ENCODE measurements around the gene DCAF11.
A peak's percentile ranks its signal among the peaks of the same experiment; 100 is the strongest.

Gene DCAF11

DNA sequence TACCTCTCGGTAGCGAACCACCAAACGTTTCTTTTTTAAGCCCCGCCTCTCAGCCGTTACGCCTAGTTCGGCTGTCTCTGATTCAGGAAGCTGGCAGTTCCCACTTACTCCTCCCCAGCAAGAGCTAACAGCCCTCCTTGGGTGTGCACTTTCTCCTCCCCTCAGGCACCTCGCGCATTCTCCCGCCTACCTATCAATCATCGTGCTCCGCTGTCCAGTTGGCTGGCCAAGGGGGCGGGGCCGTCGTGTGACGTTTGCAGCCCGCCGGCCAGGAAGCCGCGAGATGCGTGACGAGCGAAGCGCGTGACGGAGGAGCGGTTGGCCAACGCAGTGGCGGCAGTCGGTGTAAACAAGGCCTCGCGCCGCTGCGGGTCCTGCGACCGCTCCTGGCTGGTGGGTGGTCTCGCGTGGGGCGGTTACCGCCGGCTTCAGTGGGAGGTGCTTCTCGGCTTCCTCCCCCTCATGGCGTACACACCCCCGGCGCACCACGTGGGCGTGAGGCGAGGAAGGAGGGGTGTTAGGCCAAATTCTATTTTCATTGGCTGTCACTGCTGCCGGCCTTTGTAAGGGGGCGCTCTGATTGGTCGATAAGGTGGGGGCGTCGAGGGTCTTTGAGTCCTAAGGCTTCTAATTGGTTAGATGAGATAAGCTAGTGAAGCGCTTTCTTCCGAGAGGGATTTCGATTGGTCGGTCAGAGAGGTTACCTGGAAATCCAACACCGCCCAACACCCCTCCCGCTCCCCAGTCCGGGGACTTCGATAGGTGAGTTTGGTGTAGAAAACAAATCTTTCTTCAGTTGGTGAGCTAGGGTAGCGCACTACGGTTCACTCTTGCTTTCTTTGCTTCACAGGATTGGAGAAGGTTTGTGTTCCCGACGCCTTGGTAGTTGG, at the start of gene DCAF11, which contains the start of gene NRL:
DCAF11 (plus strand) TSS at position 246 of the 890 bp plus-strand sequence. CDS start 818 bp downstream, outside the sequence.
NRL (minus strand) TSS at position 418 of the 890 bp plus-strand sequence. CDS start 32,101 bp downstream, outside the sequence.
- peak; percentile 96 to 98 for DNase-seq (ENCODE audit: low read depth in 2 of 2)

DNA sequence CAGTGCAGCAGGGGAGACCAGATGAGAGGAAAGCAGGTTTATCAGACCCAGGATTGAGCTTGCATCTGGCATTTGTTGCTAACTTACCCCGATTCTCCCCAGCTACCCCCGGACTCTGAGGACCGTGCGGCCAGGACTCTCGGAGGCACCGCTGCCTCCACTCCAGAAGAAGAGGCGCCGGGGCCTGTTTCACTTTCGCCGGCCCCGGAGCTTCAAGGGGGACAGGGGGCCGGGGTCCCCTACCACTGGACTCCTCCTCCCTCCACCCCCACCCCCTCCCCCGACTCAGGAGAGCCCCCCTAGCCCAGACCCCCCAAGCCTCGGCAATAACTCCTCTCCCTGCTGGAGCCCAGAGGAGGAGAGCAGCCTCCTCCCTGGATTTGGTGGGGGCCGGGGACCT, 49.7 kb upstream of the DCAF11 start:
- no peak for DNase-seq (ENCODE audit: low read depth in 2 of 2)

DNA sequence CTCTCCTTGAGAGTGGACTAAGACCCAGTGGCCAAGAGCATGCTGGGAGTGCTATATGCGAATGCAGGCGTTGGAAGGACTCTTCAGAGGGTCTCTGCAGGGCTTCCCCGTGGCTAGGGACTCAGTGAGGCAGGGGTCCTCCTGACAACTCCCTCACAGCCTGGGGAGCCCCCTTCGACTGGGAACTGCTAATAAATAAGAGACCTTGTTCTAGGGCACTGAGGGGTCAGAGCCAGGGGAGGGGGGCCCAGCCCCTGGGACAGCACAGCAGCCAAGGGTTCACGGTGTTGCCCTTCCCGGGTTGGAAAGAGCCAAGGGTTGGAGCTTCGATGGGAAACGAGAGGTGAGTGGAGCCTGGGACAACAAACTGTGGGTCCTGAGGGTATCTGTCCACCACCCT, 49.2 kb upstream of the DCAF11 start:
- DNase-seq (ENCODE audit: low read depth in 2 of 2), result no peak

DNA sequence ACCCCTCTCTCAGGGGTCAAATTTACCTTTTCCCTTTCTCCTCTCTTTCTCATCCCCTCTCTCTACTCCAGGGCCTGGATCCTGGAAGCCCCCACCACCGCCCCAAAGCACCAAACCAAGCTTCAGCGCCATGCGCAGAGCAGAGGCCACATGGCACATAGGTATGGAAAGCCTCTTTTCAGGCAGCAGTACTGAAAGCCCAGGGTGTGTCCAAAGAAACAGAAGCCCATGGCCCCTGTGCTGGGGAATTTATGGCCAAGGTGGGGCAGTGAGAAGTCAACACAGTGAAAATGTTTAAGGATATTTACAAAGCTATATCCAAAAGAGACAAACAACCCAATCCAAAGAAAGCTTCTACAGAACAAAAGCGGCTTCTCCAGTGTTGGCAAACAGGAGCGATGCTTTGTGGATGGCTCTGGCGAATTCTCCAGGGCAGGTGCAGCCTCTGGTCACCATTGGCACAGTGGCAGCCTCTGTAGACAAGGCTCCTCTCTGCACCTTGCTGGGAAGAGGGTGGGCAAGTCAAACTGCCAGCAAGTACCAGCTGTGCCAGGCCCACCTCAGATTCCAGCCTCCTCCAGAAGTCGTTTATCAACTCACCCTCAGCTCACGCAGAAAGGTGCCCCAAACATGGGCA, 48.0 kb upstream of the DCAF11 start:
- no peak for DNase-seq (ENCODE audit: low read depth in 2 of 2)

DNA sequence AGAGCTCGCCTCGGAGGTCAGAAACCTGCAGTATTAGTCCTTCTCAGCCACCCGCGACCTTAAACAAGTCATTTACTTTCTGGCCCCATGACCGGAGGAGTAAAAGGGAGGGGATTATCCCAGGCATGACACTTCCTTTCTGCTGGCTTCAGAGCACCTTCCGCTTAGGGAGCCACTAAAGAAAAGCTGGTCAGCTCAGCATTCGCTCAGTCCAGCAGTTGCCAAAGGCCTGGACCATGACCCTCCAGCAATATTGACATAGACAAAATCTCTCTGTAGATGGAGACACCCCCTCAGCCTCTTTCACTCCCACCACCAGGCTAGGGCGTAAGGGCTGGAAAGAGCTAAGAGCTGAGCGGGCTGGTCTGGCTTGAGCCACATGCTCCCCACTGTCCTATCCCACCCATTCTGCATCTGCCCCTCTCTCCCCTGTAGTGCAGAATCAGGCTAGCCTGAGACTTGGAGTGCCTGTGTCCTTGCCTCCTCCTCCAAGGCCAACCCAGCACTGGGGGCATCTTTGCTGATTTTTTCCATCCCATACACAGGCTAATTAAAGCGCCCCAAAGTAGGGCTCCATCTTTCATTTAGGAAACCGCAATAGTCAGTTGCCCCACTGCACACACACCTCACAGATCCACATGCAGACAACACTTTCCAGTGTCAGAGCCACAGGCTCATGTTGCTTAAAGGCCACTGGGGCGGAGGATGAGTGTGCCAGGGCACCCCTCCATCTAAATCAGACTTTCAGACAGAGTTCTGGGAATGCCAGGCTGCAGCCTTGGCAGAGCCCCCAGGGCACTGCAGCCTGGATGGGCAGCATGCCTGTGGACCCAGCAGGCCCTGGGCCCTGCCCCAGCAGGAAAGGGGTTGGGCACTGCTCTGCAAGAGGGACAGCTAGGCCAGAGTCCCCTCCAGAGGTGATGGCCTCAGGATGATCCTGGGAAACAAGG, 47.2 kb upstream of the DCAF11 start:
- DNase-seq (ENCODE audit: low read depth in 2 of 2), result no peak

DNA sequence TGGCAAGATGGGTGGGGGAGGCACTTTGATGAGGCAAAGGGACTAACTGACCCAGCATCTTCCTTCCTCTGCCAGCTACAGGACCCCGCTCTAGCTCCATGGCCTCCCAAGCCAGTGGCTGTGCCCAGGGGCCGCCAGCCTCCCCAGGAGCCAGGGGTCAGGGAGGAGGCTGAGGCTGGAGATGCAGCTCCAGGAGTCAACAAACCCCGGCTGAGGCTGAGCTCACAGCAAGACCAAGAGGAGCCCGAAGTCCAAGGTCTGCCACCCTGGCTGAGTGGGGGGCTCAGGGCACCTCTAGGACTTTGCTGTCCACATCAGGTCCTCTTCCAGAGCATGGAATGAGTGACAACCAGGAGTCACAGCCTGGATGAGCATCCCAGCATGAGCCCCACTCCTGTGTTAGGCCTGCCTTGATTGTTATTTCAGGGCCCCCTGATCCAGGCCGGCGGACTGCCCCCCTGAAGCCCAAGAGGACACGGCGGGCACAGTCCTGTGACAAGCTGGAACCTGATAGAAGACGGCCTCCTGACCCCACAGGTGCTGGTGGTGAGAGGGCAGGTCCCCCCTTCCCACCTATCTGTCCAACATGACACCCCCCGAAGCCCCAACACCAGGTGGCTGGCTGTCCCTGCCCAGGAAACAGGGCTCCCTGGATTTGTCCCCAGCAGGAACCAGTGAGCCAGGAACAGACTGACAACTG, 45.7 kb upstream of the DCAF11 start:
- DNase-seq (ENCODE audit: low read depth in 2 of 2), result no peak

DNA sequence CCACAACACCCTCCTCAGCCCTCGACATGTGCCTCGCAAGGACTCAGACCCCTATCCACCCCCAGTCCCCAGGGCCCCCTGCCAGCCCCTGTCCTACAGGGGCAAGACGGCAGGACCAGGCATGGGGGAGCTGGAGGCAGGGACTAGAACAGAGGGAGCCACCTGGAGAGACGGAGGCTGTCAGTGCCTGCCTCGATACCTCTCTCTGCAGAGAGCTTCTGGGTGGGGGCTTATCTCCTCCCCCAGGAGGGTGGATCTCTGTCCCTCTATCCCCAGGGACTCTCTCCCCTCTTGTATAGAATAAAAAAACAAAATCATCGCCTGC, 45.2 kb upstream of the DCAF11 start:
- DNase-seq (ENCODE audit: low read depth in 2 of 2), result no peak

DNA sequence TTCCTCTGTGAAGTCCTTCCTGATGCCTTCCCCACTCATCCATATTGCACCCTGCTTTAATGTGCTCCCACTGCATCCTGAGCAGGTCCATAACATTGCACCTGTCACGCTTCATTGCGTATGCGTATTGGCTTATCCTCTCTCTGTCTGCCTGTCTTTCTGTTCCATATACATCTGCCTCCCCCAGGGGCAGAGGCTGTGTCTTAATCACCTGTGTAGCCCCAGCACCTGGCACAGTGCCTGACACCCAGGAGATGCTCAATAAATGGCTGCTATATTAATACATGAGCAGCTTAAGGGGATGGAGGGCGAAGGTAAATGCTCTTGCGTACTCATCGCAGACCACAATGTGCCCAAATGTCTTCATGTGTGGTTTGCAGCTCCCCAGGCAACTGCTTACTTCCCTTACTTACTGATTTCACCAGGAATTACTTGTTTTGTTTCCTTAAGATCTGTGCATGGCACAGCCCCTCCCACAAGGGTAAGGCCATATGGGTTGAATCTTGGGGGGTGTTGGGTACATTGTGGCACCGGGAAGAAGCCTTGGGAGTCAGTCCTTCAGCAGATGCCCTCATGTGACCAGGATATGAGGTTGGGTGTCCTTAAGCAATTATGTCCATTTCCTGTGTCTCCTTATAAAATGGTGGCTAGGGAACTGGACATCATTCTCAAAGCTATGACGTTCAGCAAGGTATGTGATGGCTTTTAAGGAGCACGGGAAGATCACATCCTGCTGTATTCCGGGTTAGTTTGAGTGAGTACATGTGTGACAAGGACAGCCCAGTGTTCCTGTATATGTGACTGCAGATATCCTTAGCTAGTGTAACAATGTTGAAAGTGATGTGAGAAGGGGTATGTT, 44.1 kb upstream of the DCAF11 start:
- DNase-seq (ENCODE audit: low read depth in 2 of 2), result no peak

DNA sequence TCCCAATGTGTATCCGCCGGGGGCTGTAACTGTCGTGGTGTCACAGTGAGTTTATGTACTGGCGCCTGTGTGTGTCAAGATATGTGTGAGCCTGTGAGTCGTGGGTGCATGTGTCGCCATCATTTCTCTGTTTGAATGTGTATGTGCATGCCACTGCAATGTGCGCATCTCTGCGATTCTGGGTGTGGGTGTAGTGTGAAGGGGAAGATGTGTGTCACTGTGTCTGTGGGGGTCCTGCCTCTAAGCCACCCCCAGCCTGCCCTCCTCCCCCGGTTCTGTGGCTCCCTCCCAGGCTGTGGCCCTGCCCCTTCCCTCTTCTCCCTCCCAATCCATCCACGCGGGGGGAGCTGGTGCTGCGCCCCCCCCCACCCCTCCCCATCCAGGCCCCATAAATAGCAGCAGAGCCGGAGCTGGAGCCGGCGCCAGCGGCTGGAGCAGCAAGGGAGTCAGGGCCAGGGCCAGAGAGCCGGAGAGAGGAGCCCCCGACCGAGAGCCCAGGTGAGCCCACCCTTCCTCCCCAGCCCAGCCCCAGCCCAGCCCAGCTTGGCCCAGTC, 43.4 kb upstream of the DCAF11 start, which contains the start of gene CPNE6:
CPNE6 (plus strand) TSS at position 419 of the 554 bp plus-strand sequence. CDS start 1,375 bp downstream, outside the sequence.
- DNase-seq (ENCODE audit: low read depth in 2 of 2), result peak in 1 of 2 donors; percentile 18

DNA sequence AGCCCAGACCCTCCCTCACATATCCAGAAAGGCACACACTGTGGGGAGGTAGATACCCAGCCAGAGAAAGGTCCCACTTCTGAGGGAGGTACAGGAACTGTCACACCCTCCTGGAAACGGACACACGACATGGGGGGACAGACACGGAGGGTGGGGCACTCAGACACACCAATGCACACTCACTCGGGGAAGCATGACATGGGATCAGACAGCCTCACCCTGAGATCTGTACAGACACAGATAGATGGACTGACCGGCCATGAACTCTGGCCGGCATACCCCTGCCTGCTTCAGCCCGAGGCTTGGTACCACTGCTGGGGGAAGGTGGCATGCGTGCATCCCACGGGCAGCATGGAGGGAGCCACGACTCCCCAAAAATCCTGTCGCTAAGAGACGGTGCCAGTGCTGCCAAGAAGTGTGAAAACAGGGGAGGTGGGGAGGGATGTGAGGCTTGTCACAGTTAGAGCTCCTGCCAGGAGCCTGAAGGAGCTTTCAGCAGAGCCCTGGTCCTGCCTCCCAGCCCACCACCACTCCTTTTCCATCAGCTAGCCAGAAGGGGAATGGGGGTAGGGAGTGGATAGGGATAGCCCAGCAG, 42.6 kb upstream of the DCAF11 start:
- DNase-seq (ENCODE audit: low read depth in 2 of 2), result no peak

DNA sequence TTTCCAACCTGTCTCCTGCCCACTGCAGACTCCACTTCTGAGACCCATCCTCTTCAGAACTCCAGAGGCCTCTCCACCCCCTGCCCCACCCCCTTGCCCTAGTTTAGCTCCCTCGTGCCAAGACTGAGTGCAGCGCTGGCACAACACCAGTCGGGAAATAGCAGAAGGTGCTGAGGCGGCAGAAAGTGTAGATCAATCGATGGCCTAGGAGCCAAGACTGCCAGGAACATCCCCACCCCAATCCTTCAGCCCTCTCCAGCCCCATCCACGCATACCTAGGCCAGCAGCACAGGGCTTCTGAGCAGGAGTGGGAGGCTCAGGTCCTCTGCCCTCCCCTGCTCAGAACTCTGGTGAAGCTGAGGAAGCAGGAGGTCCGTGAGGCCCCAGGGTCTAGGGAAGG, 42.1 kb upstream of the DCAF11 start:
- no peak for DNase-seq (ENCODE audit: low read depth in 2 of 2)

DNA sequence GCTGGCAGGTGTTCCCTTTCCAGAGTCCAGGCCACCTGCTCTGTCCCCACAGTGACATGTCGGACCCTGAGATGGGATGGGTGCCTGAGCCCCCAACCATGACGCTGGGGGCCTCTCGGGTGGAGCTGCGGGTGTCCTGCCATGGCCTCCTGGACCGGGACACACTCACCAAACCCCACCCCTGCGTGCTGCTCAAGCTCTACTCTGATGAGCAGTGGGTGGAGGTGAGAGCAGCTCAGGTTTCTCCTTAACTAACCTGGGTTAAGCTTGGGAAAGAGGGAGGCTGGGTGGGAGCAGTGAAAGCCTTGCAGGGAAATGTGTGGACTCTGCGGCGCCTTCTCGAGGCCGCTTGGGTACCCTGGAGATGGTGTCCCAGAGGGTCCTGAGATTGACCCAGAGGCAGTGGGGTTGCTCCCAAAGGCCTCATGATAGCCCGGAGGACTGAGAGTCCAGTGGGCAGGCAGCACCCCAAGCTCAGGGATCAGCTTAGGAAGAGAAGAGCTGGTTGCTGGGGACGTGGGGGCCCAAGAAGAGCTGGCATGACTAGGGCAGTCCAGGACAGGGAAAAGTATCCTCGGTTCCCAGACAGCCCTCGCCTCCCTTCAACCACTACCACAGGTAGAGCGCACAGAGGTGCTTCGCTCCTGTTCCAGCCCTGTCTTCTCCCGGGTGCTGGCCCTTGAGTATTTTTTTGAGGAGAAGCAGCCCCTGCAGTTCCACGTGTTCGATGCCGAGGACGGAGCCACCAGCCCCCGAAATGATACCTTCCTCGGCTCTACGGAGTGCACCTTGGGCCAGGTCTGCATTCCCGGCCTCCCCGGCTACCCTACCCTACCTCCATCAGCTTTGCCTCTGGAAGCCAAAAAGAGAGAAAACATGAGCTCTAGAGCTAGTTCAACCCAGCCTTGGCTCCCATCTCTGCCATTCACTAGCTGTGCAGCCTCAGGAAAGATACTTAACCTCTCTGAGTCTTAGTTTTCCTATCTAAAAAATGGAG, 41.4 kb upstream of the DCAF11 start:
- DNase-seq (ENCODE audit: low read depth in 2 of 2), result no peak

DNA sequence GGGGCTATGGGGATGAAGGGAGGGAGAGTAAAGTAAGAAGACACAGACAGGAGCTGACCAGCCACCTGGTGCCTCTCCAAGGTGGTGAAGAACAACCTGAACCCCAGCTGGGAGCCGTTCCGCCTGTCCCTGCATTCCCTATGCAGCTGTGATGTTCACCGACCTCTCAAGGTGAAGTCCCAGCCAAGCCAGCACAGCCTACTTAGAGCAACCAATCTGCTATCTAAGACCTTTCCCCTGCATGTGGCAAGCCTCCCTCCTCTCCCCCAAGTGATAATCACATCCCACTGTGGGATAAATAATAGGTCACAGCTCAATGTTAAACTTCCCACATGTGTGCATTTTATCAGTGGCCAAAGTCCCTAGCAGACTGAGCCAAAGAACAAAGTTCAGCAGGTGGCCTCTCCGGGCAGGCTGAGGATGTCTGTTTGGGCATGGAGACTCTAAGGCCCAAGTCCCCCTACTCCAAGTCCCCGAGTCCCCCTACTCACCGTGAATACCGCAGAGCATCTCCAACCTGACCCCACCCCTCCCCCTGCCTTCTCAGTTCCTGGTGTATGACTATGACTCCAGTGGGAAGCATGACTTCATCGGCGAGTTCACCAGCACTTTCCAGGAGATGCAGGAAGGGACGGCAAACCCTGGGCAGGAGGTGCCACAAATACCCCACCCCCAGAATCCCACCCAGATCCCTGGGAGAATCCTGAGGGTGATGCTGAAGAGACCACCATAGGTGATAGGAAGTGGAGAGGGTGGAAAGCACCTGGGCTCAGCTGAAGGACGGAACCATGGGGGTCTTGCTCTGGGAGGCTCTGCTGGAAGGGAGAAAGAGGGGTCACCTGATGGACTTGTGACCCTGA, 39.7 kb upstream of the DCAF11 start:
- DNase-seq (ENCODE audit: low read depth in 2 of 2), result no peak

DNA sequence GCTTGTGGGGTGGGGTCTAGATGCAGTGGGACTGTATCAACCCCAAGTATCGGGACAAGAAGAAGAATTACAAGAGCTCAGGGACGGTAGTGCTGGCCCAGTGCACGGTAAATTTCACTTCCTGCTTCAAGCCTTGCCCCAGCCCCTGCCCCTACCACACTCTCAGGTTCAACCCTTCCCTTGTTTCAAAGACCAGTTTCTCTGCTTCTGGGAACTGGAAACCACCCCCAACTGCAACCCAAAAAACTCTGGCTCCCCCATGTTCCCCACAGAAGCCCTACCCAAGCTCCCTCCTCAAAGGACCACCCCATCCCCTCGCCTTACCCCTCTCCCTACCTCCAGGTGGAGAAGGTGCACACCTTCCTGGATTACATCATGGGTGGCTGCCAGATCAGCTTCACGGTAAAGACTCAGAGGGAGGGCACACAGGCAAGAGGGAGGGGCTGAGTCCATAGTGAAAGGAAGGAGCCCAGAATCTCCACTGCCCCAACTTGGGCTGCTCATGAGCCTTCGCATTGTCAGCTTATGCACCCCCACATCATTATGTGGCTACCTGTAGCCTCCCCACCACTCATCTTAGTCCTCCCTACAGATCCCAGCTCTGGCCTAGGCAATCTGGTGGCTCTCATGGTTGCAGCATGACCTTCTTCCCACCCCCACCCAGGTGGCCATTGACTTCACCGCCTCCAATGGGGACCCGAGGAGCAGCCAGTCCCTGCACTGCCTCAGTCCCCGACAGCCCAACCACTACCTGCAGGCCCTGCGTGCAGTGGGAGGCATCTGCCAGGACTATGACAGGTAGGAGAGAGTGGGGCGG, 38.9 kb upstream of the DCAF11 start:
- no peak for DNase-seq (ENCODE audit: low read depth in 2 of 2)

DNA sequence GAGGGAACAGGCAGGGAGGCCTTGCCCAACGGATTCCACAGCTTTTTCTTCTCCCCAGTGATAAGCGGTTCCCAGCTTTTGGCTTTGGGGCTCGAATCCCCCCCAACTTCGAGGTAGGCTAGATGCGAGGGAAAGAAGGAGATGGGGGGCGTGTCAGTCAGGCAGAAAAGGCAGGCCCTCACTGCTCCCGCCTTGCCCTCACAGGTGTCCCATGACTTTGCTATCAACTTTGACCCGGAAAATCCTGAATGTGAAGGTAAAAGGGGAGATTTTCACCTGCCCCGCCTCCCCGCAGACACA, 38.3 kb upstream of the DCAF11 start:
- DNase-seq (ENCODE audit: low read depth in 2 of 2), result no peak

DNA sequence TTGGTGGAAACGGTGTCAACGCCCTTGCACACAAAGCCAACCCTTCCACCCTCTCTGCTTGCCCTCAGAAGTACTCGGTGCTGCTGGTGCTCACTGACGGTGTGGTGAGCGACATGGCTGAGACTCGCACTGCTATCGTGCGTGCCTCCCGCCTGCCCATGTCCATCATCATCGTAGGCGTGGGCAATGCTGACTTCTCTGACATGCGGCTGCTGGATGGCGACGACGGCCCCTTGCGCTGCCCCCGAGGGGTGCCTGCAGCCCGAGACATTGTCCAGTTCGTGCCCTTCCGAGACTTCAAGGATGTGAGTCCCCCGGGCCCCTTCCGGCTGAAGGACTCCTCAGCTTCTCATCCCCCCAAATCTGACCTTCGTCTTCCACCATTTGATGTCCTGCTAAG, 37.5 kb upstream of the DCAF11 start:
- no peak for DNase-seq (ENCODE audit: low read depth in 2 of 2)

DNA sequence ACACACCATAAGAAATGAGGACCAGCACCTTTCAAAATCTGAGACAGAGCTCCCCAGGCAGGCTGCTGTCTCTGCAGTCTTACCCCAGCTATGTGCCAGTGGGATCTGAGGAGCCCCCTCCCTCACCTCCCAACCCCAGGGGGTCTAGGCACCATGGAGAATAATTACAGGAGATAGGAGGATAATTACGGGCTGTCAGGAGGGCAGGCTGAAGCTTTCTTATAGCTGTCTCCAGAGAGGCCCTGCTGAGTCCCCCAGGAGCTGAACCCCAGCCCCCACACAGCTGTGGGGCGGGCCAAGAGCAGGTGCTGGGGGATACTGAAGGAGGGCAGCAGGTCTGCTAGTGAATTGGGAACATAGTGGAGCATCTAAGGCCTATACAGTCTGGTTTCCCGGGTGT, 36.4 kb upstream of the DCAF11 start:
- no peak for DNase-seq (ENCODE audit: low read depth in 2 of 2)
